ENCODE results near the gene MPND.

GRCh38 chr19:4378886-4379285 lies 35.5 kb downstream of the MPND start:
- TF ChIP-seq ZNF274 (IDR thresholded peaks at IDR 0.05; ENCODE audit: low read depth, low read length): no peak
- no peak for TF ChIP-seq SUZ12 (IDR thresholded peaks at IDR 0.05; ENCODE audit: extremely low read depth, insufficient read depth, insufficient read length)
- no peak for TF ChIP-seq YY1 (IDR thresholded peaks at IDR 0.05; ENCODE audit: insufficient read depth, insufficient read length)

Measured in NT2/D1 (cell line).